ENCODE results near the gene ASIC3.

Gene ASIC3

DNA sequence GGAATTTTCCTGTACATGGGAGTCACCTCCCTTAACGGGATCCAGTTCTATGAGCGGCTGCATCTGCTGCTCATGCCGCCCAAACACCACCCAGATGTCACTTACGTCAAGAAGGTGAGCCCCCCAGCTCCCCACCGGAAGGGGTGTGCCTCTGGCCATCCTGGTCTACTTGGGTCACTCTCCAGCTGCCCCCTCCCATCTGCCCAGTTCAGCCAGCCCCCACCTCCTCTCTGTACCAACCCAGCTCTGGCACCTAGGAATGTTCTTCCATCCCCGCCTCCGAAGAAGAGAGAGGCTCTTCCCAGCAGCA lies 27.3 kb downstream of the ASIC3 start:
- Histone ChIP-seq H2AFZ (ENCODE audit: low read length, unreplicated experiment) (no peak overlapping the region), H3K4me3 (ENCODE audit: low read depth, low read length) (no peak overlapping the region), H3K36me3 (ENCODE audit: insufficient read depth, low read length) (0 out of 2 replicates have a peak, but pooled peaks cover 4% of the 10 kb centered on the region), H3K27me3 (ENCODE audit: insufficient read depth, low read length) (no peaks in the 10 kb centered on the region), H3K79me2 (ENCODE audit: control insufficient read depth, insufficient read depth, low read length, unreplicated experiment) (peaks cover 15% of the 10 kb centered on the region), H3K27ac (ENCODE audit: low read depth, low read length) (no peak overlapping the region), H3K4me1 (ENCODE audit: control insufficient read depth, insufficient read depth, low read length, unreplicated experiment) (peaks cover 22% of the 10 kb centered on the region)

DNA sequence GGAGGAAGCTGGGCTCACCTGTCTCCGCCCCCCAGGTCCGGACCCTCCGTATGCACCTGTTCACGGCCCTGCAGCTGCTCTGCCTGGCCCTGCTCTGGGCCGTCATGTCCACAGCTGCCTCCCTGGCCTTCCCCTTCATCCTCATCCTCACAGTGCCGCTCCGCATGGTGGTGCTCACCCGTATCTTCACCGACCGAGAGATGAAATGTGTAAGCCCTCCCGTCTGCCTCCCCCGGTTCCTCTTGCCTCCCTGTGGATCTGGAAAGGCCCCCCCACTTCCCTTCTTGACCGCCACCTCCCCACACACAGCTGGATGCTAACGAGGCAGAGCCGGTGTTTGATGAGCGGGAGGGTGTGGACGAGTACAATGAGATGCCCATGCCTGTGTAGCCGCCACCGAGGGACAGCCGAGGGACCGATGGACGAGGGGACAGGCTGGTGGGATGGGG lies 27.7 kb downstream of the ASIC3 start:
- Histone ChIP-seq H3K27ac (ENCODE audit: low read depth, low read length) (no peak overlapping the region), H3K4me1 (ENCODE audit: control insufficient read depth, insufficient read depth, low read length, unreplicated experiment) (peaks cover 22% of the 10 kb centered on the region), H2AFZ (ENCODE audit: low read length, unreplicated experiment) (no peak overlapping the region), H3K4me3 (ENCODE audit: low read depth, low read length) (no peak overlapping the region), H3K36me3 (ENCODE audit: insufficient read depth, low read length) (0 out of 2 replicates have a peak, but pooled peaks cover 4% of the 10 kb centered on the region), H3K79me2 (ENCODE audit: control insufficient read depth, insufficient read depth, low read length, unreplicated experiment) (peaks cover 15% of the 10 kb centered on the region), H3K27me3 (ENCODE audit: insufficient read depth, low read length) (no peaks in the 10 kb centered on the region)

DNA sequence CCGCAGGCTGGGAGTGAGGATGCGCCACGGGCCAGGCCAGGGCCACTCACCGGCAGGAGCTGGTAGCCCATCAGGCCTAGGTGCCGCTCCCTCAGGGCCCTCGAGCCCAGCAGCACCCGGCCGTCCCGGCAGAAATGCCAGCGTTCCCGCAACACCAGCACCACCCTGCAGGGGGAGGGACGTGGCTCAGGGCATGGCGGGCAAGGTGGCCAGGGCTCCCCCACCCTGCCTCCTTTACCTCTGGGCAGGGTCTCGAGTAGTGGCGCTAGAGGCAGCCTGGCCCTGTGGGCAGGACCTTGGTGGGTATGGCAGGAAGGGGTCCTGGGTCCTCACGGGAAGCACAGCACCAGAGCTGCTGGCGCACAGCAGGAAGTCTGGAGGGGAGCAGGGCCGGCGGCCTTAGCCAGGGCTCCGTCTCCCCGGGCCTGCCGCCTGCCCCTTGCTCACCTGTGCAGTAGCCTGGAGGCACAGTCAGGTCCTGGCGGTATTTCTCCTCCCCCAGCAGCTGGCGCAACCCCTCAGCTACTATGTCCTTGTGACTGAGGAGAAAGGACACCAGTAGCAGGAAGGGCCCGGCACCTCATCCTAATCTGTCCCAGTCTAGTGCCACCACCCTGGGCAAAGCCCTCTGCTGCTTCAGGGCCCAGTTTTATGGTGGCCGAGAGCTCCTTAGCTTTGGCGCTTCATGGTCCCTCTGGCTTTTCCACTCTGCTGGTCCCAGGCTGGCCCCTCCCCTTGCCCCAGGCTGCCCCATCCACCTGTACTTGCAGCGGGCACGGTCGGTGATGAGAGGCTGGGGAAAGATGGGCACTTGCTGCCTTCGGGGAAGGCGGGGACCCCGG lies 28.8 kb downstream of the ASIC3 start:
- no peaks in the 10 kb centered on the region for H3K36me3 ChIP-seq (ENCODE audit: insufficient read depth, low read length)
- no peak overlapping the region for H2AFZ ChIP-seq (ENCODE audit: low read length, unreplicated experiment)
- peaks cover 19% of the 10 kb centered on the region for H3K79me2 ChIP-seq (ENCODE audit: control insufficient read depth, insufficient read depth, low read length, unreplicated experiment)
- H3K27ac ChIP-seq (ENCODE audit: low read depth, low read length) = no peak overlapping the region
- no peak overlapping the region for H3K4me3 ChIP-seq (ENCODE audit: low read depth, low read length)
- peaks cover 29% of the 10 kb centered on the region for H3K4me1 ChIP-seq (ENCODE audit: control insufficient read depth, insufficient read depth, low read length, unreplicated experiment)
- H3K27me3 ChIP-seq (ENCODE audit: insufficient read depth, low read length) = no peaks in the 10 kb centered on the region

DNA sequence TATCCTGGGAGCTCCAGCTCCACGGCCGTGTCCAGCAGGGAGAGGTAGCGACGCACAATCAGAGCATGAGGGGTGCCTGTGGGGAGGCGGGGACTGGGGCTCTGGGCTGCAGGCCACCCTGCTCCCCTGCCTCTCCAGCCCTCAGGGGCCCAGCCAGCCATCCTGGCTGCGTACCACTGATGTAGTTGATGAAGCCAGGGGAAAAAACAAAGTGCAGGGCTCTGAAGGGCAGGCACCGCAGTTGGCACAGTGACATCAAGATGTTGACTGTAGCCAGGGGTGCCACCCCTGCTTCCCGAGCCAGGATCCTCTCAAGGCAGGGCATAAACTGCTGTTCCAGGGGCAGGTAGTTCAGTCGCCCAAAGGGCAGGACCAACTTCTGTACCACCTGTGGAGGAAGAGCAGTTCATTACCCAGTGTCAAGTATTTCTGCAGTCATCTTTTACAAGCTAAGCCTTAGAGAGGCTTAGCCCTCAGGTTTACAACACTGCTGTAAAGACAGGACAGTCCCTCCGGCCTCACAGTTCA lies 29.4 kb downstream of the ASIC3 start:
- peaks cover 26% of the 10 kb centered on the region for H3K79me2 ChIP-seq (ENCODE audit: control insufficient read depth, insufficient read depth, low read length, unreplicated experiment)
- no peak overlapping the region for H2AFZ ChIP-seq (ENCODE audit: low read length, unreplicated experiment)
- peaks cover 31% of the 10 kb centered on the region for H3K4me1 ChIP-seq (ENCODE audit: control insufficient read depth, insufficient read depth, low read length, unreplicated experiment)
- no peaks in the 10 kb centered on the region for H3K27me3 ChIP-seq (ENCODE audit: insufficient read depth, low read length)
- H3K36me3 ChIP-seq (ENCODE audit: insufficient read depth, low read length) = no peaks in the 10 kb centered on the region
- H3K4me3 ChIP-seq (ENCODE audit: low read depth, low read length) = no peak overlapping the region
- no peak overlapping the region for H3K27ac ChIP-seq (ENCODE audit: low read depth, low read length)

DNA sequence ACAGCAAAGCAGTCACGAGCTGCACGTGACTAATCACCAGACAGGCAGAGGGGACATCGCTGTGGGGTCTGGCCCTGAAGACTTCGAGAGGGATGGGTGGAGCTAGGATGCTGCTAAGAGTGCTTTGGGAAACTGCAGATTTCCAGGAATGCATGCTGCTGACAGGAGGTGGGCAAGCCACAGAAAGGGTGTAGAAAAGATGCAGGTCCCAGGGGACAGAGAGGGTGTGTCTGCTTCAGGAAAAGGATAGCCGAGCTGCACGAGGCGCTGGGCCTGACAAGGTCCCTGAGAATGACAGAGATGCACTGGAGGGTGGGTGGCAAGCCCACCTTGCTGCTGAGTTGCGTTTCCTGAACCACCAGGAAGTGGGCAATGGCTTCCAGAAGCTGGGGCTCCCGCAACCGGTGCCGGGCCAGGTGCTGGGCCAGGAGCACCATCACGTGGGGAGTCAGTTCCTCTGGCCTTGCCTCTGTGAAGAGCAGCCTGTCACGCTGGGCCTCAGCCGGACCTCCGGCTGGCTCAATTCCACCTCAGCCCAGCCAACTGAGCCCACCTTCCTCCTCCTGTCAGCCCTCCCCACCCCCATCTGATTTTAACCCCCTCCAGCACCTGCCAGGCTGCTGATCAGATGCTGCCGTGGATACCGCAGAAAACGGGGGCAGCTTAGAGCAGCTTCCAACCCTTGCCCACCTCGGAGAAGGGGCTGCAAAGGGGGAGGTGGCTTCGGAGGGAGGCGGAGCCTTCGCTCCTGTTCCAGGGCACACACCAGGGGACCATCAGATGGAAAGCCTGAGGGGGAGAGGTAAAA lies 30.1 kb downstream of the ASIC3 start:
- H3K36me3 ChIP-seq (ENCODE audit: insufficient read depth, low read length) = no peaks in the 10 kb centered on the region
- no peak overlapping the region for H3K27ac ChIP-seq (ENCODE audit: low read depth, low read length)
- peak overlapping the region; percentile 73; the same call in 1 of the 2 replicates for H3K4me3 ChIP-seq (ENCODE audit: low read depth, low read length)
- H3K4me1 ChIP-seq (ENCODE audit: control insufficient read depth, insufficient read depth, low read length, unreplicated experiment) = peaks cover 31% of the 10 kb centered on the region
- no peak overlapping the region for H2AFZ ChIP-seq (ENCODE audit: low read length, unreplicated experiment)
- H3K79me2 ChIP-seq (ENCODE audit: control insufficient read depth, insufficient read depth, low read length, unreplicated experiment) = peaks cover 29% of the 10 kb centered on the region
- no peaks in the 10 kb centered on the region for H3K27me3 ChIP-seq (ENCODE audit: insufficient read depth, low read length)

DNA sequence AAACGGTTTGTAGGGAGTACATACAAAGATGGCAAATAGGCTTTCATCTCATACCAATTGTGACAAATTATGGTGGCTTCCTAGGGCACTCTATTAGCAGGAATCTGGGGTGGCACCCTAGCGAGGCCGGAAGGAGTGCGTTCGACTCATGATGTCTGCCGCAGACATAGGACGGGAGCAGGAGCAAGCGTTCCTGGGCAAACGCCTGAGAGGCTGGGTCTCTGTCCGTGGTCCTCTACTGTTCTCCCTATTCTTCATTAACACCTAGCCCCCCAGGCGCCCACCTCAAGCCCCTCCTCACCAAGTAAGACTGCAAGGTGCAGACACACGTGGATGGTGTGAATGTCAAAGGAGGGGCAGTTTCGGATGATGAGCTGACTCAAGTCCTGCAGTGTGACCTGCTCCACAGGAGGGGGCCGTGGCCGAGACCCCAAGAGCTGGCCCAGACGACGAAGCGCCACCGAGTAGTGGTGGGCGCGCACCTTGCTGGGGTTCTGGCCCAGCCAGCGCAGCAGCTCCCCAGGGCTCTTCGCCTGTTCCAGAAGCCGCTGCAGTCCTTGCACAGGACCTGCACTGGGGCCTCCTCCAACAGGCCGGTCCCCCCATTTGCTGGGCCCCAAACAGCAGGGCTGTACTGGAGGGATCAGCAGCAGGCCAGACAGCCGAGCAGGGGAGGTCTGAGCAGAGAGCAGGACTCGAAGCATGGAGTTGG lies 31.0 kb downstream of the ASIC3 start:
- Histone ChIP-seq H3K36me3 (ENCODE audit: insufficient read depth, low read length) (no peaks in the 10 kb centered on the region), H2AFZ (ENCODE audit: low read length, unreplicated experiment) (no peak overlapping the region), H3K4me3 (ENCODE audit: low read depth, low read length) (peak overlapping the region; percentile 73), H3K4me1 (ENCODE audit: control insufficient read depth, insufficient read depth, low read length, unreplicated experiment) (peaks cover 31% of the 10 kb centered on the region), H3K79me2 (ENCODE audit: control insufficient read depth, insufficient read depth, low read length, unreplicated experiment) (peaks cover 29% of the 10 kb centered on the region), H3K27me3 (ENCODE audit: insufficient read depth, low read length) (no peaks in the 10 kb centered on the region), H3K27ac (ENCODE audit: low read depth, low read length) (no peak overlapping the region)

DNA sequence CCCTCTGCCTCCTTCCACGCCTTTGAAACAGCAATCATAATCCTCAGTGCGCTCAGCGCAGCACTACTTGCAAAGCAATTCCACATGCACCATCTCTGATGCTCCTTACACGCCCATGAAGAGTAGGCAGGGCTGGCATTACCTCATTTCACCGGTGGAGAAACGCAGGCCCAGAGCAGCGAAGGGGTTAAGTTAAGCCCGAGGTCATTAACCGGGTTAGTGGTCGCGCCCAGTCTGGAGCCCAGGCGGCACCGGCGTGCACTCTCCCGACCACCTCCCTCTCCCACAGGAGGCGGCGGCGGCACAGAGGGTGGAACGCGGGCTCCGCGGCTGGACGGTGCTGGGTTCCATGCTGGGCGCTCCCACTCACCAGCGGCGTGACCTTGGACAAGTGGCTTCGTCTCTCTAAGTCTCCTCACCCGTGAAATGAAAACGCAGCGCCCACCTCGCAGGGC lies 31.8 kb downstream of the ASIC3 start:
- peaks cover 29% of the 10 kb centered on the region for H3K79me2 ChIP-seq (ENCODE audit: control insufficient read depth, insufficient read depth, low read length, unreplicated experiment)
- no peak overlapping the region for H2AFZ ChIP-seq (ENCODE audit: low read length, unreplicated experiment)
- no peaks in the 10 kb centered on the region for H3K36me3 ChIP-seq (ENCODE audit: insufficient read depth, low read length)
- peaks cover 31% of the 10 kb centered on the region for H3K4me1 ChIP-seq (ENCODE audit: control insufficient read depth, insufficient read depth, low read length, unreplicated experiment)
- peak overlapping the region; percentile 35; the same call in 1 of the 2 replicates for H3K27ac ChIP-seq (ENCODE audit: low read depth, low read length)
- H3K4me3 ChIP-seq (ENCODE audit: low read depth, low read length) = peak overlapping the region; percentile 73
- no peaks in the 10 kb centered on the region for H3K27me3 ChIP-seq (ENCODE audit: insufficient read depth, low read length)

DNA sequence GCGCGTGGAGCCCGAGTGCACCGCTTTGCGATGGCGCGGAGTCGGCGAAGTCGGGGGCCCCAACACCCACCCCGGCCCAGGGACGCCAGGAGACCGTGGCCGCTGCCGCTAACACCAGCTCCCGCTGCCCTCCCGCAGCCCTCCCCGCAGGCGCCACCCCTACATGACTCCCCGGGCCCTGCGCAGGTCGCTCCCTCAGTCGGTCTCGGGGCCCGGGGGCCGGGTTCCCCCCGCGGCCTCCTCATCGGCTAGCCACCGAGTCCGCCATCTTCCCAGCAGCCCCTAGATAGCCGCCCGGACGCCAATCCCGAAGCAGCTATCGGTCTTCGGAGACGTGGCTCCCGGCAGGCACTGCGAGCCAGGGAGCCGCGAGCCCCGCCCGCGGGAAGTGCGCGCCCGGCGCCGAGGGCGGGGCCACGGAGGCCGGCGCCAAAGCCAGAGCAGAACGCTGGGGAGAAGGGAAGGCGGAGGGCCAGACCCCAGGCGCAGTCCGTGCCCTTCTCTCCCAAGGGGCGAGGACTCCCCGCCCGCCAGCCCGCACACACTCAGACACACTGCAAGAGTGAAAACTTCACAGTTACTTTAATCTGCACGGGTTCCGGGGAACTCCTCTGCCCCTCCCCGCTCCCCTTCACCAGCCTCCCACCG lies 32.3 kb downstream of the ASIC3 start, which contains the start of gene FASTK:
TSS of gene FASTK (minus strand) at position 288 of the 648 bp plus-strand sequence. CDS start at position 245, 43 bp downstream.
- H3K27me3 ChIP-seq (ENCODE audit: insufficient read depth, low read length) = no peaks in the 10 kb centered on the region
- H2AFZ ChIP-seq (ENCODE audit: low read length, unreplicated experiment) = no peak within 1 kb of the TSS
- H3K36me3 ChIP-seq (ENCODE audit: insufficient read depth, low read length) = no peaks in the 10 kb centered on the region
- H3K4me3 ChIP-seq (ENCODE audit: low read depth, low read length) = peak within 1 kb of the TSS; percentile 73
- H3K4me1 ChIP-seq (ENCODE audit: control insufficient read depth, insufficient read depth, low read length, unreplicated experiment) = peaks cover 31% of the 10 kb centered on the region
- H3K79me2 ChIP-seq (ENCODE audit: control insufficient read depth, insufficient read depth, low read length, unreplicated experiment) = peaks cover 29% of the 10 kb centered on the region
- peak within 1 kb of the TSS; percentile 59 for H3K27ac ChIP-seq (ENCODE audit: low read depth, low read length)

DNA sequence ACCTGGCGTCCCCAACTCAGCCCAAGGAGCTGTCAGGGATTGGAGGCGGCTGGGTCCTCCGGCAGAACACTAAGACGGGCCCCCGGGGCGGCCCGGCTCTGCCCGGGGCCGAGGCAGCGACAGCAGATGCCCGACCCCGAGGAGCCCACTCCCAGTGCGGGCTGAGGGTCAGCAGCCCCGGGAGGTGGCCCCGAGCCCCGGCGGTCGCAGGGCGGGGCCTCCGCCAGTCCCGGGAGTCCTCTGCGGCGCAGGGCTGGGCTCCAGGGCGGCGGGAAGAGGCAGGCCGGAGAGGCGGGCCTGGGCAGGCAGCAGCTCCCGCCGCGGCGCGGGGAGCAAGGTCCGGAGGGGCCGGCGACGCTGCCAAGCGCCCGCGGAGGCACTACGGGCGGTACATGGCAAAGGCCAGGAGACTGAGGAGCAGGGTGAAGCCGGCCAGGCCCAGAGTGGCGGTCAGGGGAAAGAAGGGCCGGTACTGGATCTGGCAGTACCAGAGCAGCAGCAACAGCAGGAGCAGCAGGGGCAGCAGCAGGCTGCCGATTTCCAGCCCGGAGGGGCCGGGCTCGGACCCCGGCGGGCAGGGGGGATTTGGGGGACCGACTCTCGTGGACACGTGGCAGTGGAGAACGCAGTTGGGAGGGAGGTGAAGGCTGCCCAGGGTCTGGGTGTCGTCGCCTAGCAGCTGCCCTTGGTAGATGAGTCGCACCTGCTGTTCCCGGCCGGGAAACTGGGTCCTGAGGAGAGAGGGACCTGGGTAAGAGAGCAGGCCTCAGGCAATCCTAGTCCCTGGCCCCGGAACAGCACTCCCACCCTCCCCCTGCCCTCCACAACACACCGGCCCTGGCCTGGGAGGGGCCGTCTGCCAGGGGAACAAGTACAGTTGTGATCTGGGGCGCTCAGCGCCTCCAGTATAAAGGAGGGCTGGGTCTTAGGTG lies 33.1 kb downstream of the ASIC3 start:
- Histone ChIP-seq H3K27me3 (ENCODE audit: insufficient read depth, low read length) (no peaks in the 10 kb centered on the region), H3K4me1 (ENCODE audit: control insufficient read depth, insufficient read depth, low read length, unreplicated experiment) (peaks cover 31% of the 10 kb centered on the region), H3K27ac (ENCODE audit: low read depth, low read length) (peak overlapping the region; percentile 59), H3K36me3 (ENCODE audit: insufficient read depth, low read length) (no peaks in the 10 kb centered on the region), H3K79me2 (ENCODE audit: control insufficient read depth, insufficient read depth, low read length, unreplicated experiment) (peaks cover 29% of the 10 kb centered on the region), H2AFZ (ENCODE audit: low read length, unreplicated experiment) (no peak overlapping the region), H3K4me3 (ENCODE audit: low read depth, low read length) (peak overlapping the region; percentile 73)

All from ACC112 (cell line).